ENCODE results near the gene RUFY4.
"Not testable (repeated sequence)": the region's sequence is repeated elsewhere in the genome, so short reads cannot be mapped to it uniquely, and the experiment has no call there.

The RUFY4 gene

DNA sequence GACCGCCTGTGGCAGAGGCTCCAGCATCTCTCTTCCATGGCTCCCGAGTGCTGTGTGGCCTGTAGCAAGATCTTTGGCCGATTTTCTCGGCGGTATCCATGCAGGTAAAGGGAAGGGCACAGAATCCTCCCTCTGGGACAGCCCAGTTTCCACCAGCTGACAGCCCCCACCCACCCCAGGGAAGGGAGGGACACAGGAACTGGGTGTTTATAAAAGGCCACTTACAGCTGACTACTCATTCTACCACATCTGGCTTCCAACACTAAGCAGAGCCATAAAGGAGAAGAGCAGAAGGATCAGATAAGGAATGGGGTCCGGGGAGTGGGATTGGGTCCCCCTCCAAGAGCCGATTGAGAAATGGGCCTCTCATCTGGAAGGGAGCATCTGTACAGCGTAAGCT, 20.2 kb downstream of the RUFY4 start:
- no peak for DNase-seq

GRCh38 chr2:218091746-218092145, 22.7 kb downstream of the RUFY4 start:
- peak; percentile 92 for DNase-seq

- no peak for DNase-seq
Observed at GRCh38 chr2:218093879-218094278, 24.8 kb downstream of the RUFY4 start.

DNA sequence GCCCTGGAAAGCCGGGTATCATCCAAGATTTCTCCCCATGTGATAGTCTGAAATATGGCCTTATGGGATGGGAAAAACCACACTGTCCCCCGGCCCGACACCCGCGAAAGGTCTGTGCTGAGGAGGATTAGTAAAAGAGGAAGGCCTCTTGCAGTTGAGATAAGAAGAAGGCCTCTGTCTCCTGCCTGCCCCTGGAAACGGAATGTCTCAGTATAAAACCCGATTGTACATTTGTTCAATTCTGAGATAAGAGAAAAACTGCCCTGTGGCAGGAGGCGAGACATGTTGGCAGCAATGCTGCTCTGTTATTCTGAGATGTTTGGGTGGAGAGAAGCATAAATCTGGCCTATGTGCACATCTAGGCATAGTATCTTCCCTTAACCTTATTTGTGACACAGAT, 26.8 kb downstream of the RUFY4 start:
- peak; percentile 38 for DNase-seq

- DNase-seq: no peak
Observed at GRCh38 chr2:218097975-218098374, 28.9 kb downstream of the RUFY4 start.

DNA sequence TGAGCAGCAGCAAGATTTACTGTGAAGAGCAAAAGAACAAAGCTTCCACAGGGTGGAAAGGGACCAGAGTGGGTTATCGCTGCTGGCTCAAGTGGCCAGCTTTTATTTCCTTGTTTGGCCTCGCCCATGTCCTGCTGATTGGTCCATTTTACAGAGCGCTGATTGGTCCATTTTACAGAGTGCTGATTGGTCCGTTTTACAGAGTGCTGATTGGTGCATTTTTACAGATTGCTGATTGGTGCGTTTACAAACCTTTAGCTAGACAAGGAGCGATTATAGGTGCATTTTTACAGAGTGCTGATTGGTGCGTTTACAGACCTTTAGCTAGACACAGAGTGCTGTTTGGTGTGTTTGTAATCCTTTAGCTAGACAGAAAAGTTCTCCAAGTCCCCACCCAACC, 39.8 kb downstream of the RUFY4 start:
- not testable (repeated sequence) for DNase-seq

GRCh38 chr2:218121789-218122188, 52.7 kb downstream of the RUFY4 start:
- DNase-seq: not testable (repeated sequence)

DNA sequence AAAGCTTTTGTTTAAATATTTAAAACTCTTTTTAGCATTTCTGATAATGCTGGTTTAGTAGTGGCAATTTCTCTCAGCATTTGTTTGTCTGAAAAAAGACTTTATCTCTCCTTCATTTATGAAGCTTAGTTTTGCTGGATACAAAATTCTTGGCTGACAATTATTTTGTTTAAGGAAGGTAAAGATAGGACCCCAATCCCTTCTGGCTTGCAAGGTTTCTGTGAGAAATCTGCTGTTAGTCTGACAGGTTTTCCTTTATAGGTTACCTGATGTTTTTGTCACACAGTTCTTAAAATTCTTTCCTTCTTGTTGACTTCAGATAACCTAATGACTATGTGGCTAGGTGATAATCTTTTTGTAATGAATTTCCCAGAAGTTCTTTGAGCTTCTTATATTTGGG, 53.2 kb downstream of the RUFY4 start:
- not testable (repeated sequence) for DNase-seq

DNA sequence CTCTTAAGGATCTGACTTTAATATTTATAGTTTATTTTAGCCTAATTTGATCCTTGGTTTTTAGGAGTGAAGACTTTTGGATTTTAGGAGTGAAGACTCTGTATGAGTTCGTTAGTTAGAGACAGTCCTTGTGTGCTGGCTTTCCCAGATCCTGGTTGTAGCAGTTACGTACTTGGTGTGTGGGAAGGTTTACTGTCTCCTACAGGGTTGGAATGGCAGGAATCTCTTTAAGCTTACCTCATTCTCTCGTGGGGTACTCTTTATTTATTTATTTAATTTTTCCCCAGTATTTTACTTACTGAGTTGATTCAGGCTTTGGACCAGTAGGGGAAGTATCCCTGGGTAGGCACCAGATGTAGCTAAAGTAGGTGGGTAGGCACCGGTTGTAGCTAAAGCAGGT, 54.9 kb downstream of the RUFY4 start:
- no peak for DNase-seq

- DNase-seq: peak; percentile 42
Observed at GRCh38 chr2:218125095-218125494, 56.0 kb downstream of the RUFY4 start.

DNA sequence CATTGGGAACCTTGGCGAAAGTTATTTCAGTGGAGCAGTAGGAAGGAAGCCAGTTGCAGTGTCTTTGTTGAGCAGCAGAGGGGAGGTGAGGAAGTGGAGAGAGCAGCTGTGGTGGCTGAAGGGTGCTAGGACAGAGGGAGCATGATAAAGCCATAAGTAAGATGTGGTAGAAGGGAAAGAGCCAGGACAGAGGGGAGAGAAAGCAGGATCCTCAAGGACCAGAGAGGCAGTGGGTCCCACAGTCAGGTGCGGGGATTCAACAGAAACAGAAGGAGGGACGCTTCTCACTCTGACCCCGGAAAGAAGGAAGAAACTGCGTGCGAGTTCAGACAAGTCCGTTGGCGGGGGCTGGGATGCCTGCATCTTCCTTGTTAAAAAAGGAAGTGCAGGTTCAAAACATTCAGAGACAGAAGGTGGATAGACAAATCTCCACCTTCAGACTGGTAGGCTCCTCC, 56.6 kb downstream of the RUFY4 start, which contains the start of gene CXCR2:
TSS of gene CXCR2 (plus strand) at position 403 of the 455 bp plus-strand sequence. CDS start 8,774 bp downstream, outside the sequence.
- DNase-seq: peak; percentile 84

DNA sequence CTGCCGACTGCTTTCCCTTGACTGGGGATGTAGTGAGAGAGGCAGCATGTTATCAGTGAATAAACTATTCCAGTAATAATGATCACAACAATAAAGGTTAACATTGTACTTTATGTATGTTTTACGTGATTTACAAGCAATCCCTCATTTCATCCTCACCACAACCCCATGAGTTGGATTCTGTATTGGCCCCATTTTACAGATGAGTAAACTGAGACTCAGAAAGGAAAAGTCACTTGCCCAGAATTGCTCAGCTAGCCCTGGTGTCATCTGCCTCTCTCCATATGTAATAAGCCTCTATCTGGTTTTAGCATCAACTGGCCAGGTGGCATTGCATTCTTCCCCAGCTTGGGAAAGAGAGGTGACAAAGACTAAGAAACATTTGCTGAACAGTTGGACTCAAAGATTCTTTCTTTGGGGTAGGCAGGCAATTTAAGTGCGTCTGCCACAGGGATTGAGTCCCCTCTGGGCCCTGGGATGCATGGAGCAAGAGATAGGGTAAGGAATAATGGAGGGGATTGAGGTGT, 58.9 kb downstream of the RUFY4 start:
- no peak for DNase-seq

- DNase-seq: peak; percentile 21
Observed at GRCh38 chr2:218128781-218129457, 59.9 kb downstream of the RUFY4 start.

DNA sequence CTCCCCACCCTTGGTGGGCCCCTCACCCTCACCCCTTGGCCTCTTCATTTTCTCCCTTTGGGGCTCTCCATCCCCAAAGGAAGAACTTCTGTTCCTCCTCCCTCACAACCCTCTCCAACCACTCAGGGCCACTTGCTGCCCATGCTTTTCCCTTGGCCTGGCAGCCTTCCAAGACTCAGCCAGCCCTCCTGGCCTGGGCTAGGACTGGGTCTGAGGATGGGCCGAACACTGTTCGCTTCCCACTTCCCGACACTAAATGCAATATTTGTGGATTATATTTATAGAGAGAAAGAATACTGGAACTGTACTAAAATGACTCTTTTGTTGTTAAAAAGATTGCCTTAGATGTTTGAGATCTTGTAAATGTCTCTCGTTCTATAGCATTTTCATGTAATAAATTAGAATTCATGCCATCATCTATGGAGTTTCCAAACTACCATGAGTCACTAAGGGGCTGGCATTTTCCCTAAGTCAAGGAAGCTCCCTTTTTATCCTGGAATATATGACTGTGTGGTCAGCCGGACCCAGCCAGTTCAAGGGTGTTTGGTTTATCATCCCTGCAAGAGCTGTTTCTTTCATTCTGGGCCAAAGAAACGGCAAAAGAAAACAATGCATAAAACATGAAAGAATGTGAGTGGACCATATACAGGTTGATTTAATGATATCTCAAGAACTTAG, 60.5 kb downstream of the RUFY4 start:
- DNase-seq: no peak

GRCh38 chr2:218130377-218130776, 61.3 kb downstream of the RUFY4 start:
- no peak for DNase-seq

DNA sequence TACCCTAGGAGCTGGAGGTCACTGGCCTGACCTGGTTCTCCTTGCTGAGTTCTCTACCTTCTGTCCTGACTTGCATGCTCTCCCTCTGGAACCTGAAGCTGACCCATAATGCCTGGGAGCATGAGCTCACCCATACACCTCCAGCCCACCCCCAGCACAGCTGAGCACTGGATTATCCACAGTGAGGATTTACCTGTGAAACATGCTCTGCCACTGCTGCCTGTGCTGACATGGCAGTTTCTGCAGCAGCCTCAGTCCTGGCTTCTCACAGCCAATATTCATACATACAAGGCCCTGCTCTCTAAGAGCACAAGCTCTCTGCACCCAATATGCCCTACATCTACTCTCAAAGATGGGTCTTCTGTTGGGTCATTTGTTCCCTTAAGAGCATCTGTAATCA, 61.8 kb downstream of the RUFY4 start:
- DNase-seq: no peak

GRCh38 chr2:218137514-218137913, 68.5 kb downstream of the RUFY4 start:
- no peak for DNase-seq

DNA sequence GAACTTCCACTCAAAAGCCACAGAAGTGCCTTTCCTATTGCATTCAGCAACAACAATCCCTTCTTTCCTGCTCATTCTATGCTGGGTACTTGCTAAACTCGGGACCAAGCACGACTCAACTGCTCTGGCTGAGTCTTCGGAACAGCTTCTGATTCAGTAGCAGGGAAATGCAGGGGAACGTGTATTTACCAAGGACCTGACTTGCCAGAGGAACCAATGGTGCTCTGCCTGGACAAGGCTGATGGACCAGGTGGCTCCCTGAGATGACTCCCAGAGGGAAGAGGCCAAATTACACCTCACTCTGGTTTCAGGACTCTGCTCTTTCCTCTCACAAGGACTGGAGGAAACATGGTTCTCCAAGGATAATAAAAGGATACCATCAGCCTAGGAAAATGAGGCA, 69.0 kb downstream of the RUFY4 start:
- no peak for DNase-seq

All from MV-4-11 (cell line).